Amygdala (tissue), 56 donors: ENCODE measurements around the gene RUFY1.
"Not testable (repeated sequence)": the region's sequence is repeated elsewhere in the genome, so short reads cannot be mapped to it uniquely, and the experiment has no call there.

Experiments used
- DNase-seq, 56 donors: peaks; one replicate each; lab custom pipeline; 2025; lab: John Stamatoyannopoulos, UW

The RUFY1 gene

GRCh38 chr5:179653135-179653534 lies 102.8 kb downstream of the RUFY1 start:
- DNase-seq, result not testable (repeated sequence)

- DNase-seq, result not testable (repeated sequence)
Measured at GRCh38 chr5:179657302-179658178, 107.2 kb downstream of the RUFY1 start.

GRCh38 chr5:179658179-179658856 lies 108.0 kb downstream of the RUFY1 start:
- peak in 2 of 56 donors; percentile 5 to 8 for DNase-seq
